GM18873 (cell line): ENCODE results near the gene TEX26.

ENCODE experiments used
- ATAC-seq: cut with Tn5 transposase; IDR thresholded peaks from one replicate; pipeline ENCODE4 v1.9.1; 2021; ENCODE audit warnings: mild to moderate bottlenecking, moderate library complexity, moderate number of reproducible peaks; ENCODE audit not compliant: unreplicated experiment, low FRiP score

TEX26 gene

DNA sequence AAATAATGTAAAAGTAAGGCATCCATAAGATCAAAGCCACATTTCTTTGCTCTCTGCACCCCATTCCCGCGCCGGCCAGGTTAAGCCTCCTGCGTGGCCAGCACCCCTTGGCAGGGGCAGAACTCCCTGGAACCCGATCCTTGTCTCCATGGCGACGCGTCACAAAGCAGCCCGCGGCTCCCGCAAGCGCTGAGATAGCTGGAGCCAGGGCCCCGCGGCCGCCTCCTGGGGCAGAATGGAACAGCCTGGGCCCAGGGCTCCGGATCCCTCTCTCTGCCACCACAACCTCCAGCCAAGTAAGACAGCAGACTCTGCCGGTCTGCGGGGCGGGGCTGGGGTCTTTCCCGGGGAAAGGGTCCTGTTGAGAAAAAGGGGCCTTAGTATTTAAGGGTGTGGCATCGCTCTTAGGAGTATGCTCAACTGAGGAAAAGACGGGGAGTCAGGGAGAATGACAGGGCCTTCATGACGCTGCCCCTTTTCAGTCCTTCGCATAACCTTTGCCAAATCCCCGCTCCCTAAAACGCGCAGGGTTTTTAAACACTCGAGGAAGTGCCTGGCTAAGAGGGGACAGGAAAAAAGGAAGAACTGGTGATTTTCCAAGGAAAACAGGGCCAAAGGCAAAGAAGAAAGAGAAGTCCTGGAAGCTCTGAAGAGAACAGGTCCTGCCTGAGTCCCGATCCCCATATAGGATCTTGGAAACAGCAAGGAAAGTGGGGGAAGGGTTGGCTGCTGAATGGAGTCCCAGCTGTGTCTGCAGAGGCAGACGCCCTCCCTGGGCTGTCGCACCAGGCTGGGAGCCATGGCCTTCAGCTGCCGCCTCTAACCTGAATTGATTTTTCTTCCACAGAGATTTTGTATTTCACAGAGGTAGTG lies at the start of gene TEX26:
TSS of gene TEX26 (plus strand) at position 176 of the 873 bp plus-strand sequence. CDS start at position 236, 60 bp downstream.
- ATAC-seq = no peak

DNA sequence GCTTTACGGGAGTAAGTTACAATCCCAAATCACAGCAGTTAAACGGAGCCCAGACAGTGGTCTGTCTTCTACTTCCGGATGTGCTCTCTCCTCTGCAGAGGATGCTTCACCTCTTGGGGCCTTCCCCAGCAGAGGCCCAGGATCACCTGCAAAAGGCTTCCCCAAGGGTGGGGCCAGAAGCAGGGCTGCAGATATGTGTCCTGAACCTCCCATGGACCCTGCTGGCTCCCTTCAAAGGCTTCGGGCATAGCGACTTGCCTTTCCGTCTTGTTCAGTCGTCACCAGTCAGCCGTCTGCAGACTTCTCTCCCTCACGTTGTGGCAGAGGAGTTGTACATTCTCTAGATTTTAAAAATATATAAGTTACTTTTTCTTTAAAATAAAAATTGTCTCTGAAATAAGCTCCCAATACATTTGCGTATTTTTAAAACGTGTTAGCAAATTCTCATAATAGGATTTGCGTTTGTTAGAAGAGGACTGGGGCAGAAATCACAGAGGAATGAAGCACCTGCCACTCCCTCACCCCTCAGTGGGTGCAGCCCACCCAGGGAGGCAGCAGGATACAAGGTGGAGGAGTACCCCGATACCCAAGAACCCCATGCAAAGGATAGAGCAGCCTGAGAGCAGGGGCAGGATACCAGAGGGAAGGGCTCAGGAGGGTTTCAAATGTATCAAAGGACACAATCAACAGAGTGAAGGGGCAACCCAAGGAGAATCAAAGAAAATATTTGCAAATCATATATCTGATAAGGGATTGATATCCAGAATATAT lies 49.3 kb upstream of the TEX26 start:
- ATAC-seq = no peak

DNA sequence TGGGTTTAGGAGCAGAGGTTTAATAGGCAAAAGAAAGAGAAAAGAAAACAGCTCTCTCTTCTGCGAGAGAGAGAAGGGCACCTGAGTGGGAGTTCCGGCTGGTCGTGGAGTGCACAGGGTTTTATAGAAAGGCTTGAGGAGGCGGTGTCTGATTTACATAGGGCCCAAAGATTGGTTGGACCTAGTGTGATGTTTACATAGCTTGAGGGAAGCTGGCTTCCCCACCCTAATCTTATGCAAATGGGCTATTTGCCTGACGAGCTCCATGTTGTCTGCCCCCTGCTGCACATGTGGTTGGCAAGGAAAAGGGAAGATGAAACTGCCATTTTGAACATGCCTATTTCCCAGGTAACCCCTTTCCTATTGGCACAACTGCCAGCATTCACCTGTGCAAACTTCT lies 47.9 kb upstream of the TEX26 start:
- no peak for ATAC-seq

DNA sequence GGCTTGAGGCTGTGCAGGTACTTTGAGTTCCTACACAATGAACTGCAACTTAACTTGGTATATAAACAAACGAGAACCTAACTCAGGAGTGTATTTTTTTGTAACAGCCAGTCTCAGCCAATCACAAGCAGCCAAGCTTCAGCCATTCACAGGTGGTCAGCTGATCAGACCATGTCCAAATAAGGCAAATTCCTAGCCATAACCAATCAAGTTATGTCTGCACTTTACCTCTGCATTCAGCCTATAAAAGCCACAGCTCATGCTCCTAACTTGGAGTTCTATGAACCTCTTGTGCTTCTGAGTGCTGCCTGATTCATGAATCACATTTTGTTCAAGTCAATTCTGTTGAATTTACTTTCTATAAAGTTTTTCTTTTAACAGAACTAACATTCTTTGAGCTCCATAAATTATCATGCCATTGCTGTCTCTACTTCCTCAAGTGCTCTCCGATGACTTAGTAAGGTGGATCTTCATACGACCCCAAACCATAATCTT lies 43.2 kb upstream of the TEX26 start:
- no peak for ATAC-seq

GRCh38 chr13:30892966-30893365 lies 39.5 kb upstream of the TEX26 start:
- no peak for ATAC-seq

DNA sequence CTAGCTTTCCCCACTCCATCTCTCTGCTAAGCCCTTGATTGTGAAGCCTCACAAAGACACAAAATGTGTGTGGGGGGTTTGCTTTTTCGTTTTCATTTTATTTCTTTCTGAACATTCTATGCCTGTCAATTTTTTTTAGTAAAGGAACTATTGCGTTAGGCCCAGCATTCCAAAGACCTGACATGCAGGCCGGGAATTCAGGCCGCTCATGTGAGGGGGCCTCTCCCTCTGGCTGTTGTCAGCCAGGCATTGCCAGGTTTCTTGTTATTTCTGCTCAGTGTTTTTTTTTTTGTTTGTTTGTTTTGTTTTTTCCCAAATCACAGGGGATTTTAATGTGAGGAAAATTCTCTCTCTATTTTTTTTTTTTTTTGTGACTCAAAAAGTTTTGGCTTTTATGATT lies 36.7 kb upstream of the TEX26 start:
- ATAC-seq = no peak

DNA sequence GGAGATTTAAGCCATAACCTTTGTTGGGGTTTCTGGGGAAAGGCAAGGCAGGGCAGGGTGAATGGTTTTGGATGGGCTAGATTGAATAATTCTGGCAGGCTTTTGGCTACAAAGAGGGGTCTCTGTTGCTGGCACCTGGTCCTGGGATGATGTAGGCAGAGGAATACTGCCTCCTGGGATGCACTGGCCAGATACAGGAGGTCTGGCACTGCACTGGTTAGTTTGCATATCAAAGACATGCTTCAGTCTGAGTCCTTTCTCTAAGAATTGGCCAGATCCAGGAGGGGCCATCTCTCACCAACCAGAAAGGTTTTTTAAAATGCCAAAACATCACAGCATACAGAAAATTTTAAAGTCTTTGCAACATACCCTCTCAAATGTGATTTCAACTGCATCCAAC lies 34.4 kb upstream of the TEX26 start:
- no peak for ATAC-seq

DNA sequence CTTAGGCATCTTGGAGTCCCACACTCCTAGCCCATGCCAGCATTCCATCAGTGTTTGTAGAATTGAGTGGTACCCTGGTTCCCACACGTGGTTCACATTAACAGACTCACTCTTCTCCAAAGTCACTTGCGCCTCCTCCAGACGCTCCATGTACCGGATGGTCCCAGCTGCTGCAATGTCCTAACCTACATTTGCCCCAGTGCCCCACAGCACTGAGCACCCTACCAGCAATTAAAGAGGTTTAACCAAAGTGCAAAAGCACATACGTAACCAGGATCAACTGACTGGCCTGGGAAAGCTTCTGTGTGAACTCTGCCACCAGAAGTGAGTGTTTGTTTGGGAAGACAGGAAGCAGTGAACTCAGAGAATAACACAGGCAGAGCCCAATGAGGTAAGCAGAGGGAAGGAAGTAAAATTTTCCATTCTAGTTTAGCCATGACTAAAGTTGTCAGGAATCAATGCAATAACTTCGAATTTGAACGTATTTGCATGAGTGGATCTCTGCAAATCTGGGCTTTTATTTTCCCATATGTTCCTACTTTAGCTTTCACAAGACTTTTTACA lies 33.7 kb upstream of the TEX26 start:
- ATAC-seq = no peak

GRCh38 chr13:30900436-30900835 lies 32.0 kb upstream of the TEX26 start:
- ATAC-seq = no peak

- ATAC-seq = no peak
Observed at GRCh38 chr13:30900952-30901749, 31.3 kb upstream of the TEX26 start.

DNA sequence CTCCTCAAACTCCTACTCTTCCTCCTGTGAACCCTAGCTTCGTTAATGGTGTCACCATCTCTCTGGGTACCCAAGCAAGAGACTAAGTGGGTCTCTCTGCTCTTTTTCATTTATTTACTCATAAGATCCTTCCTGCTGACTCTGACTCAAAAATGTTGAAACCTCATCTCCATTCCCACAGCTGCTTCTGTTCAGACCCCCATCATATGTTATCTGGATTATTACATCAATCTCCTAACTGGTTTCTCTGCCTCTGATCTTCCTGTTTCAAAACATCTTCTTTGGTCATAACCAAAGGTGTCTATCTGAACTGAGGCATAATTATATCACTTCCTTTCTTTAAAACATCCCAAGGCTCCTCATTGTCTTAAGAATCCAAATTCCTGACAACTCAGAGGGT lies 28.4 kb upstream of the TEX26 start:
- no peak for ATAC-seq

DNA sequence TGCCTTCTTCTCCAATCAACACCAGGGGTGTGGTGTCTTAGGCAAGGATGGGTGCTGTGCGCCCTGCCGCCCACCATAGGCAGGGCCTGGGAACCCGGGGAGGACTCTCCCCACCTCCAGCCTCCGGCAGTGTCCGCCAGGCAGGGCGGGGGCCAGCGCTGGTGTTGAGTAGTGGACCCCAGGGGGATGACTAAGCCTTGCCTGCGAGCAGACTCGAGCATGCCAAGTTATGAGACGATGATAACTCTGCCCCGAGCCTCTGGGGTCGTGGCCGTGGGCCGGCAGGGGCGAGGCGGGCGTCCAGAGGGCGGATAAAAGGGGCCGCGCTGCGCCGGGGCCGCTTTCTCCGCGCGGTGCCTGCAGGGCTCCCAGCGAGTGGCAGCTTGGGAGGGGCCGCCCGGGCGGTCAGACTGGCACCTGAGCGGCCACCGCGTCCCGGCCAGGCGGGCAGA lies 26.5 kb upstream of the TEX26 start, which contains the start of gene MEDAG:
TSS of gene MEDAG (plus strand) at position 340 of the 452 bp plus-strand sequence. CDS start 245 bp downstream, outside the sequence.
- ATAC-seq = no peak

GRCh38 chr13:30906411-30907051 lies 25.9 kb upstream of the TEX26 start:
- ATAC-seq = no peak

DNA sequence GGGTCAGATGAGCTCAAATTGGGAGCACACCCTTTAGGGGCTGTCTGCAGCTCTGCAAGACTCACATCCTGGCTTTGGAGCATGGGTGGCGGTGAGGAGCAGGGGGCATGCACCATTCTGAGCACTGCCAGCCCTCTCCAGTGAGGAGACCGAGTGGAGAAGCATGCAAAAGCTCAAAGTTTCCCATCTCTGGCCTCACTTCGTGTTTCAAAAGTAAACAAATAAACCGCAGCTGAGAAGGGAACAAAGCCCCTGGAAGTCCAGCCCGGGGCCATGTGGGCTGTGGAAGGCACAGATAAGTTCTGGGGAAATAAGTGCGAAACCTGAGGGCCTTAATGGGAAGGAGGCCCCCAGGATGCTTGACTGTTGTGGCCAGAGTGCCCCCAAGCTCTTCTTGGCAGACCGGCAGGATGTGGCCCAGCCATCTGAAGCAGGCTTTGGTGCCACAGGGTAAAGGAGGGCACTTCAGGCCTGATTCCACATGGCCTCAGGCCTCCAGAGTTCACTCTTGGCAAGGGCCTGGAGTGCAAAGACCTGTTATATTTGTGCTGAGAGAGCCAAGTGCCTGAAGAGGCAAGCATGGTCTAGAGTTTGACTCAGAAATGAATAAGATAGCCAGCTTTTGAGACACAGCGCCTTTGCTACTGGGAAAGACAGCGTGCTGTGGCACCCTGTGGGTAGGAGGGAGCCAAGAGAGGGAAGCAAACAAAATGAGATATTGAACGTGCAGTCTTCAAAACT lies 25.2 kb upstream of the TEX26 start:
- ATAC-seq = no peak

DNA sequence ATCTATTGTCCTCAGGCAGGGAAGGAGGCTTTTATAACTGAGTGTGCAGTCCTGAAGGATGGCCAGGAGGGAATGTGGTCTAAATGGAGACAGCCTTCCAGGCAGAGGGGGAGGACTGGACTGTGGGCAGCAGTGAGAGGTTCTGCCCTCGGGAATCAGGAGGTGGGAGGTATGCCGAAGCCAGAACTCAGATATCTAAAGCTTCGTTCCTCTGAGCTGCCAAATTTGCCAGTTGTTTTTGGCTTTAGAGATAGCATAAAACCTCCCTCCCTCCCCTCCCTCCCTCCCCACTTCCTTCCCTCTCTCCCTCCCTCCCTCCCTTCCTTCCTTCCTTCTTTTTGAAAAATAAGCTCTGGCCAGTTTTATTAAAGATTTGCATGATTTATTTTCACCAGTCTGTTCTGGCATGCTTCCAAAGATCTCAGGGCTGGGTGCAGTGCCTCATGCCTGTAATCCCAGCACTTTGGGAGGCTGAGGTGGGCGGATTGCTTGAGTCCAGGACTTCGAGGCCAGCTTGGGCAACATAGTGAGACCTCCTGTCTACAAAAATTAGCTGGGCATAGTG lies 24.0 kb upstream of the TEX26 start:
- no peak for ATAC-seq

- no peak for ATAC-seq
Observed at GRCh38 chr13:30910676-30911075, 21.8 kb upstream of the TEX26 start.

- no peak for ATAC-seq
Observed at GRCh38 chr13:30915691-30916541, 16.5 kb upstream of the TEX26 start.

DNA sequence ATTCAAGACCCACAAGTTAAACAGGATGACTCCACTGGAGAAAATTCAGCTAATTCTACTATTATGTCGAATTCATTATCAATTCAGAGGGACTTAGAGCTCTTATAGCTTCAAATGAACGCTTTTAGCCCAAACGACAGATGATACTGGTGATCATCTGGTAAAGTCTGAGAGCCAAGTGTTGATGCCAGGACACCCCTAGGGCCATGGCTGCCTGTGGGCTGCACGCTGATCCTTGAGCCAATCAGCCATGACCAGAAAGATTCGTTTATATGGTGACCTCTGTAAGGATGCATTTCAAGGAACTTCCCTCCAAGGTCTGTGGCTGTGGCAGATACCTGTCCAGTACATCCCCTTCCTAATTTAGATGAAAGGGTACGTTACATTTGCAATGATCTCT lies 15.5 kb upstream of the TEX26 start:
- no peak for ATAC-seq
